Nephron (organoid): ENCODE measurements around the gene MAD1L1.

Experiments used
- H3K27ac Mint-ChIP-seq, 3 experiments: 2 replicates each; pipeline ENCODE4 v1.8.0; 2020; ENCODE audit warnings: mixed read lengths in 3 of 3, mild to moderate bottlenecking in 2 of 3, moderate library complexity in 1 of 3
- H3K27me3 Mint-ChIP-seq: 2 replicates; pipeline ENCODE4 v1.8.0; 2021; ENCODE audit warnings: low read depth, mild to moderate bottlenecking, moderate library complexity, mixed read lengths
- H3K36me3 Mint-ChIP-seq: 2 replicates; pipeline ENCODE4 v1.8.0; 2020; ENCODE audit warnings: low read depth, mixed read lengths
- H3K4me1 Mint-ChIP-seq: 2 replicates; pipeline ENCODE4 v1.8.0; 2020; ENCODE audit warnings: mixed read lengths
- H3K4me3 Mint-ChIP-seq, 3 experiments: 2 replicates each; pipeline ENCODE4 v1.8.0; 2020; ENCODE audit warnings: mild to moderate bottlenecking in 3 of 3, mixed read lengths in 3 of 3, moderate library complexity in 2 of 3
- H3K9me3 Mint-ChIP-seq: 2 replicates; pipeline ENCODE4 v1.8.0; 2020; ENCODE audit warnings: mixed read lengths
- TF ChIP-seq, protein P1 (sequence below), 3 experiments: fragments of 200-600 bp; sonication (generic); IDR thresholded peaks; one replicate each; pipeline ENCODE4 v1.5.0; 2021; ENCODE audit warnings: antibody characterized with exemption in 3 of 3; ENCODE audit not compliant: unreplicated experiment in 3 of 3

MAD1L1 gene

DNA sequence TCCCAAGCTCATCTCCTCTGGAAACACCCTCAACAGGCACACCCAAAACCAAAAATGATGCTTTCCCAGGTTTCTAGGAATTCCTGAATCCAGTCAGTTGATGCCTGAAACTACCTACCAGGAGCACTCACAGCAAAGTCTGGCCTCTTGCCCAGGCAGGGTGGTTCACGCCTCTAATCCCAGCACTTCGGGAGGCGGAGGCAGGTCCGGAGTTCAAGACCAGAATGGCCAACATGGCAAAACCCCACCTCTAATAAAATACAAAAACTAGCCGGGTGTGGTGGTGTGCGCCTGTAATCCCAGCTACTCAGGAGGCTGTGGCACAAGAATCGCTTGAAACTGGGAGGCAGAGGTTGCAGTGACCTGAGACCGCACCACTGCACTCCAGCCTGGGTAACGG is 1.9 kb downstream of the MAD1L1 start:
- TF ChIP-seq, protein P1, sequence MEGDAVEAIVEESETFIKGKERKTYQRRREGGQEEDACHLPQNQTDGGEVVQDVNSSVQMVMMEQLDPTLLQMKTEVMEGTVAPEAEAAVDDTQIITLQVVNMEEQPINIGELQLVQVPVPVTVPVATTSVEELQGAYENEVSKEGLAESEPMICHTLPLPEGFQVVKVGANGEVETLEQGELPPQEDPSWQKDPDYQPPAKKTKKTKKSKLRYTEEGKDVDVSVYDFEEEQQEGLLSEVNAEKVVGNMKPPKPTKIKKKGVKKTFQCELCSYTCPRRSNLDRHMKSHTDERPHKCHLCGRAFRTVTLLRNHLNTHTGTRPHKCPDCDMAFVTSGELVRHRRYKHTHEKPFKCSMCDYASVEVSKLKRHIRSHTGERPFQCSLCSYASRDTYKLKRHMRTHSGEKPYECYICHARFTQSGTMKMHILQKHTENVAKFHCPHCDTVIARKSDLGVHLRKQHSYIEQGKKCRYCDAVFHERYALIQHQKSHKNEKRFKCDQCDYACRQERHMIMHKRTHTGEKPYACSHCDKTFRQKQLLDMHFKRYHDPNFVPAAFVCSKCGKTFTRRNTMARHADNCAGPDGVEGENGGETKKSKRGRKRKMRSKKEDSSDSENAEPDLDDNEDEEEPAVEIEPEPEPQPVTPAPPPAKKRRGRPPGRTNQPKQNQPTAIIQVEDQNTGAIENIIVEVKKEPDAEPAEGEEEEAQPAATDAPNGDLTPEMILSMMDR (IDR thresholded peaks at IDR 0.05; ENCODE audit: unreplicated experiment in 3 of 3): no peak
- H3K27ac Mint-ChIP-seq: no peak overlapping the region
- H3K27me3 Mint-ChIP-seq: no peaks in the 10 kb centered on the region
- no peaks in the 10 kb centered on the region for H3K9me3 Mint-ChIP-seq
- peak overlapping the region; percentile 55 to 76 (median 68) for H3K4me3 Mint-ChIP-seq
- H3K4me1 Mint-ChIP-seq: peaks cover 10% of the 10 kb centered on the region
- H3K36me3 Mint-ChIP-seq: peaks cover 35% of the 10 kb centered on the region

DNA sequence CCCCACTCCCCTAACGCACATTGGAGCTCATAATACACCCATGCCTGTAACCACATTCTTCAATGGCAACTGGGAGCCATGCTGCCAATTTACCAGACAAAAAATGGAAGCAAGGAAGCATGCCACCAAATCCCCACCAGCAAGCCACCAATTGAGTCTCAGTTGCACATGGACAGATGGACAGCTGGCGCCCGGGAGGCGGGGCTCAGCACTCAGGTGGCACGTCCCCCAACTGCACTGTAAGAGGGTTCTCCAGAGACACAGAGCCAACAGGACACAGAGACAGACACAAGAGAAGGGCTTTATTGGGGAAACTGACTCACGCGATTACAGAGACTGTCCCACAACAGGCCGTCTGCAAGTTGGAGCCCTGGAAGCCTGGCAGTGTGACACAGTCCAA is 2.5 kb downstream of the MAD1L1 start:
- TF ChIP-seq, protein P1 (IDR thresholded peaks at IDR 0.05; ENCODE audit: unreplicated experiment in 3 of 3): no peak
- Mint-ChIP-seq H3K27ac (no peak overlapping the region), H3K36me3 (peaks cover 37% of the 10 kb centered on the region)

DNA sequence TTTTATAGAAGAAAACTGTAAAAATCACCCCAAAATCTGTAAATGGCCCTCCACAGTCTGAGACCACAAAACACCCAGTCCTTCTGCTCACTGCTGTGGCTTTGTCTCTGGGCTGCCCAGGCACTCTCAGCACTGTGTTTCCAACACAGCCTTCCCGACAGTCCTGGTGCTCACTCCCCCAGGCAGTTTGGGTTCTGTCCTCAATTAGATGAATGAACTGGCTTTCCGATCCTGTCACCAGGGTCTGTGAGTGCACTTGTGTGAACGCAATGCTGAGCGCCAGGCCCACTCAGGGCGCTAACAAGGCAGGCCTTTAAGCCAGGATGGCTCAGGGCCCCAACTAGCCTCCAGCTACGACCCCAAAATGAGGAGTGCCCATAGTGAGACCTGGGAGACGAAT is 3.3 kb downstream of the MAD1L1 start:
- TF ChIP-seq, protein P1 (IDR thresholded peaks at IDR 0.05; ENCODE audit: unreplicated experiment in 3 of 3): no peak
- no peaks in the 10 kb centered on the region for H3K9me3 Mint-ChIP-seq
- H3K36me3 Mint-ChIP-seq: peaks cover 33% of the 10 kb centered on the region
- peak overlapping the region; percentile 64 to 76 (median 68) for H3K4me3 Mint-ChIP-seq
- peaks cover 10% of the 10 kb centered on the region for H3K4me1 Mint-ChIP-seq
- H3K27me3 Mint-ChIP-seq: no peaks in the 10 kb centered on the region
- H3K27ac Mint-ChIP-seq: no peak overlapping the region

More for the DNA sequence above, 2.5 kb downstream of the MAD1L1 start:
- H3K9me3 Mint-ChIP-seq: no peaks in the 10 kb centered on the region
- no peaks in the 10 kb centered on the region for H3K27me3 Mint-ChIP-seq
- H3K4me1 Mint-ChIP-seq: peaks cover 10% of the 10 kb centered on the region
- H3K4me3 Mint-ChIP-seq: peak overlapping the region; percentile 55 to 76 (median 68)

DNA sequence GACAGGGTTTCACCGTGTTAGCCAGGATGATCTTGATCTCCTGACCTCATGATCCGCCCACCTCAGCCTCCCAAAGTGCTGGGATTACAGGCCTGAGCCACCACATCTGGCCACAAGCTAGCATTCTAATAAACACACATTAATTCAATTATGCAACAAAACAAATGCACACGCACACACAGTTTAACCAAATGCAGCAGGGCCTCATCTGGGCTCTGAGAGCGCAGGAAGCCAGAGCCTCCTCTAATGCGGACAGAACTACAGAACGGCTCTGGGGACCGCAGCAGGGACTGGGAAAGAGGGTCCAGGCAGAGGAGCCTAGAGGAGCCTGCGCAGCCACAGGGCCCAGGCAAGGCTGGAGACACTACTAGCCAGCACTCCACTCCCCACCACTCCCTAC is 3.8 kb downstream of the MAD1L1 start:
- Mint-ChIP-seq H3K4me1 (peaks cover 10% of the 10 kb centered on the region), H3K27me3 (no peaks in the 10 kb centered on the region), H3K4me3 (peak overlapping the region in 2 of 3 experiments; percentile 14 to 53), H3K27ac (no peak overlapping the region), H3K36me3 (peaks cover 38% of the 10 kb centered on the region), H3K9me3 (no peaks in the 10 kb centered on the region)
- TF ChIP-seq, protein P1 (IDR thresholded peaks at IDR 0.05; ENCODE audit: unreplicated experiment in 3 of 3): no peak

DNA sequence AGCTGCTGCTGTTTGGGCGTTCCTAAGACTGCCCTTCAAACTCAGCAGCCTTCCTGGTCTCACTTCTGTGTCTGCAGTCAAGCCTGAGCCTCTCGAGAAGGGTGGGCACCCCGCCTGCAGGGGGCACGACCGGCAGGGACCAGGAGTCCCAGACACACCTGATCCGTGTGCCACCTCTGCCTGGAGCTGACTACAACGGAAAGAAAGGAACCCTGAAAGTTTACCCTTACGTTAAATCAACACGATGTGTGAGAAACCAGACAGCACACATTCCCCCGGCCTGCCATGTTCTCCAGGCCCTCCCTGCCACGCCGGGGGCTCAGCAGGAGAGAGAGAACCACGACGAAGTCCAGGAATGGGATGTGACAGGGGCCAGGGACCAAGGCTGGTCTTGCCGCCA is 5.0 kb downstream of the MAD1L1 start:
- no peaks in the 10 kb centered on the region for H3K27me3 Mint-ChIP-seq
- no peak overlapping the region for H3K27ac Mint-ChIP-seq
- H3K4me3 Mint-ChIP-seq: no peak overlapping the region
- H3K9me3 Mint-ChIP-seq: no peaks in the 10 kb centered on the region
- TF ChIP-seq, protein P1 (IDR thresholded peaks at IDR 0.05; ENCODE audit: unreplicated experiment in 3 of 3): no peak
- H3K4me1 Mint-ChIP-seq: peaks cover 10% of the 10 kb centered on the region
- peaks cover 38% of the 10 kb centered on the region for H3K36me3 Mint-ChIP-seq

DNA sequence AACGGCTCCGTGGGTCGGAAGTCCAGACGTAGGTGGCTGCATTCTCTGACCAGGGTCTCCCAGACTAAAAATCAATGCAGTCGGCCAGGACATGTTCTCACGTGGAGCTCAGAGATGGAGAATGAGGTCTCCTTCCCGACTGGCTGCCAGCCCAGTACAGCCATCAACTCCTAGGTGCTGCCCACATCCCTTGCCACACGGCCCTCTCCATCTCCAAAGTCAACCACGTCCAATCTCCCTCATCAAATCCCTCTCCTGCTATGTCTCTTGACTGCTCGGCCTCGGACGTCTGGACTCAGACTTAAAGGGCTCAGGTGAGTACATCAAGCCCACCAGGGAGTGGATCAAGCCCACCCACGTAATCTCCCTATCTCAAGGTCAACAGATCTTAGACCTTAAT is 6.9 kb downstream of the MAD1L1 start:
- peaks cover 4% of the 10 kb centered on the region for H3K4me1 Mint-ChIP-seq
- no peak overlapping the region for H3K27ac Mint-ChIP-seq
- no peaks in the 10 kb centered on the region for H3K27me3 Mint-ChIP-seq
- no peaks in the 10 kb centered on the region for H3K9me3 Mint-ChIP-seq
- peaks cover 48% of the 10 kb centered on the region for H3K36me3 Mint-ChIP-seq
- TF ChIP-seq, protein P1 (IDR thresholded peaks at IDR 0.05; ENCODE audit: unreplicated experiment in 3 of 3): no peak
- no peak overlapping the region for H3K4me3 Mint-ChIP-seq
